H1 (cell line): ENCODE results near the gene GUCY2F. TPM values are rescaled to one million over a fixed set of nuclear protein-coding genes. Genes with fewer than 3 reads are reported as not detected.

Experiments
- CTCF ChIA-PET: fragments of 300-600 bp; sonication (Branson Sonifier 250); formaldehyde crosslinking; loops from one replicate; lab custom pipeline; 2021; ENCODE audit not compliant: partially characterized antibody; lab: Charles Lee
- POLR2A ChIA-PET: fragments of 300-600 bp; sonication (Branson Sonifier 250); formaldehyde crosslinking; loops from one replicate; lab custom pipeline; 2021; ENCODE audit warnings: inconsistent platforms; ENCODE audit not compliant: partially characterized antibody; lab: Charles Lee
- DNase-seq, 2 experiments: peaks; one replicate each; pipeline versions ENCODE4 v3.0.0 to v3.0.0-alpha.2; 2010 to 2022; ENCODE audit warnings: low spot score in 2 of 2, low read depth in 1 of 2, mixed read lengths in 1 of 2
- FAIRE-seq: peaks from 2 replicates; lab custom pipeline; 2011; peaks lifted over from hg19 to GRCh38; lab: Jason Lieb, UNC
- H2AFZ ChIP-seq: 2 replicates; pipeline ENCODE4 v1.8.1; 2012; ENCODE audit warnings: low read length, inconsistent platforms
- H2AK5ac ChIP-seq: 2 replicates; pipeline ENCODE4 v1.6.1; 2013; ENCODE audit warnings: low read depth, low read length
- H2BK120ac ChIP-seq: replicated peaks from 2 replicates; pipeline ENCODE3; 2013; ENCODE audit warnings: low read depth, low read length, inconsistent platforms
- H2BK12ac ChIP-seq: 2 replicates; pipeline ENCODE4 v1.6.1; 2013; ENCODE audit warnings: low read depth, low read length
- H2BK15ac ChIP-seq: 2 replicates; pipeline ENCODE4 v1.6.1; 2013; ENCODE audit warnings: low read length
- H2BK20ac ChIP-seq: 2 replicates; pipeline ENCODE4 v1.6.1; 2013; ENCODE audit warnings: low read length
- H2BK5ac ChIP-seq: 2 replicates; pipeline ENCODE4 v1.6.1; 2013; ENCODE audit warnings: low read depth, low read length
- H3K14ac ChIP-seq: 2 replicates; pipeline ENCODE4 v1.6.1; 2013; ENCODE audit warnings: inconsistent platforms; ENCODE audit not compliant: insufficient read length
- H3K18ac ChIP-seq: 2 replicates; pipeline ENCODE4 v1.6.1; 2013; ENCODE audit warnings: low read length; ENCODE audit errors: extremely low read depth
- H3K23ac ChIP-seq: 2 replicates; pipeline ENCODE4 v1.6.1; 2013; ENCODE audit warnings: inconsistent platforms; ENCODE audit not compliant: insufficient read length
- H3K23me2 ChIP-seq: 2 replicates; pipeline ENCODE4 v1.6.1; 2013; ENCODE audit warnings: low read depth, low read length
- H3K27ac ChIP-seq: 2 replicates; pipeline ENCODE4 v1.6.1; 2011; ENCODE audit warnings: low read depth, low read length, inconsistent platforms
- H3K27me3 ChIP-seq, 4 experiments: replicated peaks in 1 of 4; 1 replicate in 1 of 4; 2 replicates in 3 of 4; pipeline versions ENCODE4 v1.6.1 to v1.8.1; 2011 to 2013; ENCODE audit warnings: low read length in 3 of 4, mild to moderate bottlenecking in 3 of 4, inconsistent platforms in 2 of 4, mixed read lengths in 2 of 4, moderate library complexity in 1 of 4; ENCODE audit not compliant: control insufficient read depth in 3 of 4, insufficient read depth in 3 of 4; ENCODE audit errors: extremely low read depth in 1 of 4
- H3K36me3 ChIP-seq, 4 experiments: 2 replicates each; pipeline versions ENCODE4 v1.6.1 to v1.8.1; 2011 to 2013; ENCODE audit warnings: mild to moderate bottlenecking in 4 of 4, low read length in 3 of 4, moderate library complexity in 2 of 4, control low read depth in 1 of 4, inconsistent platforms in 1 of 4; ENCODE audit not compliant: insufficient read depth in 4 of 4, control insufficient read depth in 2 of 4
- H3K4ac ChIP-seq: replicated peaks from 2 replicates; pipeline ENCODE3; 2013; ENCODE audit warnings: low read length, low read depth, mixed read lengths, inconsistent platforms; ENCODE audit not compliant: insufficient read length
- H3K4me1 ChIP-seq, 4 experiments: replicated peaks in 1 of 4; 1 replicate in 1 of 4; 2 replicates in 3 of 4; pipeline versions ENCODE4 v1.6.1 to v1.8.1; 2011 to 2013; ENCODE audit warnings: low read length in 3 of 4, inconsistent platforms in 2 of 4, mixed read lengths in 1 of 4; ENCODE audit not compliant: insufficient read depth in 4 of 4, control insufficient read depth in 3 of 4
- H3K4me2 ChIP-seq, 2 experiments: 2 replicates each; pipeline versions ENCODE4 v1.6.1 to v1.8.1; 2011 to 2013; ENCODE audit warnings: low read depth in 2 of 2, low read length in 2 of 2, control low read depth in 1 of 2, inconsistent platforms in 1 of 2, mild to moderate bottlenecking in 1 of 2; ENCODE audit not compliant: insufficient read depth in 1 of 2
- H3K4me3 ChIP-seq, 4 experiments: fragments of 200-600, 300-600 bp in 1 of 4; sonication (generic), shearing (Covaris generic), sonication (Bioruptor Twin) in 1 of 4; 2 replicates each; pipeline versions ENCODE4 v1.5.1 to v1.8.1; 2011 to 2016; ENCODE audit warnings: low read length in 4 of 4, low read depth in 3 of 4, control low read depth in 2 of 4, inconsistent platforms in 2 of 4, mild to moderate bottlenecking in 2 of 4, mixed read lengths in 1 of 4, moderate library complexity in 1 of 4; ENCODE audit not compliant: insufficient read depth in 2 of 4; ENCODE audit errors: extremely low read depth in 1 of 4
- H3K56ac ChIP-seq: replicated peaks from 2 replicates; pipeline ENCODE3; 2013; ENCODE audit warnings: low read depth, mild to moderate bottlenecking, mixed read lengths, low read length, inconsistent platforms; ENCODE audit not compliant: insufficient read length
- H3K79me1 ChIP-seq: 2 replicates; pipeline ENCODE4 v1.6.1; 2013; ENCODE audit warnings: low read depth, low read length, control low read depth
- H3K79me2 ChIP-seq, 2 experiments: 2 replicates each; pipeline versions ENCODE4 v1.6.1 to v1.8.1; 2012 to 2013; ENCODE audit warnings: low read length in 2 of 2, mild to moderate bottlenecking in 2 of 2, inconsistent platforms in 1 of 2; ENCODE audit not compliant: insufficient read depth in 2 of 2, control insufficient read depth in 1 of 2
- H3K9ac ChIP-seq, 4 experiments: replicated peaks in 1 of 4; 1 replicate in 1 of 4; 2 replicates in 3 of 4; pipeline versions ENCODE4 v1.6.1 to v1.8.1; 2011 to 2013; ENCODE audit warnings: low read depth in 3 of 4, low read length in 3 of 4, control low read depth in 2 of 4, mild to moderate bottlenecking in 2 of 4, moderate library complexity in 2 of 4, inconsistent platforms in 1 of 4; ENCODE audit errors: extremely low read depth in 1 of 4
- H3K9me3 ChIP-seq, 2 experiments: 2 replicates each; pipeline versions ENCODE4 v1.6.1 to v1.8.1; 2012 to 2013; ENCODE audit warnings: mild to moderate bottlenecking in 2 of 2, moderate library complexity in 2 of 2, control low read depth in 1 of 2, inconsistent platforms in 1 of 2, low read depth in 1 of 2, low read length in 1 of 2, mixed read lengths in 1 of 2; ENCODE audit not compliant: insufficient read depth in 2 of 2
- H4K20me1 ChIP-seq, 2 experiments: replicated peaks in 1 of 2; 2 replicates each; pipeline versions ENCODE3 to v1.8.1; 2011 to 2013; ENCODE audit warnings: inconsistent platforms in 2 of 2, low read length in 2 of 2, mild to moderate bottlenecking in 1 of 2; ENCODE audit not compliant: insufficient read depth in 2 of 2, control insufficient read depth in 1 of 2
- H4K5ac ChIP-seq: 2 replicates; pipeline ENCODE4 v1.6.1; 2013; ENCODE audit warnings: low read length, low read depth, mixed read lengths, inconsistent platforms; ENCODE audit not compliant: insufficient read length
- H4K8ac ChIP-seq: 2 replicates; pipeline ENCODE4 v1.8.0; 2013; ENCODE audit warnings: mild to moderate bottlenecking, moderate library complexity, low read length, inconsistent platforms; ENCODE audit not compliant: insufficient read depth; ENCODE audit errors: extremely low read depth
- H4K91ac ChIP-seq: replicated peaks from 2 replicates; pipeline ENCODE3; 2013; ENCODE audit warnings: low read length, mixed read lengths, inconsistent platforms; ENCODE audit not compliant: insufficient read length
- EGR1 ChIP-seq: IDR thresholded peaks from 2 replicates; pipeline ENCODE4 v1.6.1; 2011; ENCODE audit warnings: low read depth, low read length, borderline replicate concordance
- FOSL1 ChIP-seq: IDR thresholded peaks from 2 replicates; pipeline ENCODE4 v1.6.1; 2011; ENCODE audit warnings: mild to moderate bottlenecking, low read depth, low read length, moderate library complexity; ENCODE audit not compliant: insufficient read depth
- GABPA ChIP-seq: IDR thresholded peaks from 2 replicates; pipeline ENCODE4 v1.6.1; 2011; ENCODE audit warnings: mild to moderate bottlenecking, low read length, moderate library complexity, borderline replicate concordance; ENCODE audit not compliant: insufficient read depth
- KDM5A ChIP-seq: fragments of 200-600 bp; IDR thresholded peaks from 2 replicates; pipeline ENCODE4 v1.7.1; 2012; ENCODE audit warnings: mild to moderate bottlenecking, low read length, inconsistent platforms, mixed read lengths
- TEAD4 ChIP-seq: IDR thresholded peaks from 2 replicates; pipeline ENCODE4 v1.6.1; 2012; ENCODE audit warnings: low read depth, low read length, inconsistent platforms, mixed read lengths
- WGBS, 2 experiments: shearing (Covaris generic) in 1 of 2; methylation state at CpG; one replicate each; pipeline versions ENCODE4 v1.1.6 to v1.1.7; 2013 to 2015; ENCODE audit warnings: low lambda C conversion rate in 2 of 2, mixed read lengths in 2 of 2, inconsistent platforms in 1 of 2, low coverage in 1 of 2, missing lambda C conversion rate in 1 of 2; ENCODE audit not compliant: insufficient replicate concordance in 2 of 2, insufficient coverage in 1 of 2, insufficient read length in 1 of 2; ENCODE audit errors: extremely low coverage in 1 of 2, missing lambda C conversion rate in 1 of 2; 5-methylcytosine and 5-hydroxymethylcytosine counted together
- polyA plus RNA-seq, 7 experiments: library from polyadenylated mRNA; depleted of rRNA in 3 of 7; stranded (reverse) in 5 of 7; unstranded in 2 of 7; fragments of >200 nt in 5 of 7; fragments of 200-250 nt in 2 of 7; gene quantifications; 1 replicate in 5 of 7; 2 replicates in 1 of 7; 4 replicates in 1 of 7; pipeline versions ENCODE4 v1.2.1 to v1.2.3, GENCODE V29; 2011 to 2013; ENCODE audit warnings: missing spikeins in 2 of 7, mixed read lengths in 2 of 7
- total RNA-seq: library from RNA; stranded (reverse); fragmentation: NEBNext Ultra II Directional; extraction: Animal tissue kit (Norgen Biotek cat#: 25700); gene quantifications from 2 replicates; pipeline ENCODE4 v1.2.1, GENCODE V29; 2021
- TF ChIP-seq, protein P1 (sequence below): IDR thresholded peaks from 2 replicates; pipeline ENCODE4 v1.6.1; 2011; ENCODE audit warnings: low read length, improper control_type of control experiment

Gene GUCY2F
- total and polyA plus RNA-seq, 2 of the 8 experiments (the other 6 are each of a cell fraction or from before 2014, with no cell fraction given): 0.02 TPM; not detected in 1

DNA sequence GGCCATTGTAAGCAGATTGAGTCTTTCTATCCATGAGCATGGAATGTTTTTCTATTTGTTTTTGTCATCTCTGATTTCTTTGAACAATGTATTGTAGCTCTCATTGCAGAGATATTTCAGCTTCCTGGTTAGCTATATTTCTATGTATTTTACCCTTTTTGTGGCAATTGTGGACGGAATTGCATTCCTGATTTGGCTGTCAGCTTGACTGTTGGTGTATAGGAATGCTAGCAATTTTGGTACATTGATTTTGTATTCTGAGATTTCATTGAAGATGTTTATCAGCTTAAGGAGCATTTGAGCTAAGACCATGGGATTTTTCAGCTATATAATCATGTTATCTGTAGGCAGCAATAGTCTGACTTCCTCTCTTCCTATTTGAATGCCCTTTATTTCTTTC, 154.6 kb downstream of the GUCY2F start:
- Histone ChIP-seq H3K79me2 (no peaks in the 10 kb centered on the region), H3K14ac (no peak overlapping the region), H3K9me3 (no peaks in the 10 kb centered on the region), H3K4me2 (no peak overlapping the region), H3K4me1 (no peaks in the 10 kb centered on the region), H2BK15ac (no peak overlapping the region), H4K20me1 (no peaks in the 10 kb centered on the region), H3K79me1 (no peaks in the 10 kb centered on the region), H3K4ac (no peak overlapping the region), H3K23me2 (no peaks in the 10 kb centered on the region), H2AFZ (no peak overlapping the region), H4K91ac (no peak overlapping the region), H3K18ac (no peak overlapping the region), H3K4me3 (no peak overlapping the region), H3K23ac (no peak overlapping the region), H2BK120ac (no peak overlapping the region)
- WGBS, 2 experiments: 67% methylated on average over 1 of the region's 1 CpG; no CpG with 5 or more reads in 1 of the 2 experiments
- CTCF ChIA-PET: interaction anchor here (1.1 kb wide), 1 partner anchor 152 kb away, joined by 3 read pairs; no protein-coding TSS in a partner anchor
- POLR2A ChIA-PET: no interaction called here
- no peak for FAIRE-seq
- TF ChIP-seq EGR1 (no peak), GABPA (no peak), FOSL1 (no peak), TEAD4 (no peak), KDM5A (no peak)
- TF ChIP-seq, protein P1, sequence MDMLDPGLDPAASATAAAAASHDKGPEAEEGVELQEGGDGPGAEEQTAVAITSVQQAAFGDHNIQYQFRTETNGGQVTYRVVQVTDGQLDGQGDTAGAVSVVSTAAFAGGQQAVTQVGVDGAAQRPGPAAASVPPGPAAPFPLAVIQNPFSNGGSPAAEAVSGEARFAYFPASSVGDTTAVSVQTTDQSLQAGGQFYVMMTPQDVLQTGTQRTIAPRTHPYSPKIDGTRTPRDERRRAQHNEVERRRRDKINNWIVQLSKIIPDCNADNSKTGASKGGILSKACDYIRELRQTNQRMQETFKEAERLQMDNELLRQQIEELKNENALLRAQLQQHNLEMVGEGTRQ: no peak
- TF ChIP-seq, all 59 proteins: peak for 0
- no peak for DNase-seq
- Histone ChIP-seq H2BK12ac (no peak overlapping the region), H4K5ac (no peak overlapping the region), H3K9ac (no peak overlapping the region), H3K36me3 (no peaks in the 10 kb centered on the region), H4K8ac (no peak overlapping the region), H2AK5ac (no peak overlapping the region), H2BK5ac (no peak overlapping the region), H3K27me3 (no peaks in the 10 kb centered on the region), H3K56ac (no peak overlapping the region), H3K27ac (no peak overlapping the region), H2BK20ac (no peak overlapping the region)
